Measurements from ENCODE around the gene CRISP3. TPM values are rescaled to one million over a fixed set of nuclear protein-coding genes. Genes with fewer than 3 reads are reported as not detected.

CRISP3 gene
- total RNA-seq, 1 experiment from 2014 or later, result 0.79 TPM

DNA sequence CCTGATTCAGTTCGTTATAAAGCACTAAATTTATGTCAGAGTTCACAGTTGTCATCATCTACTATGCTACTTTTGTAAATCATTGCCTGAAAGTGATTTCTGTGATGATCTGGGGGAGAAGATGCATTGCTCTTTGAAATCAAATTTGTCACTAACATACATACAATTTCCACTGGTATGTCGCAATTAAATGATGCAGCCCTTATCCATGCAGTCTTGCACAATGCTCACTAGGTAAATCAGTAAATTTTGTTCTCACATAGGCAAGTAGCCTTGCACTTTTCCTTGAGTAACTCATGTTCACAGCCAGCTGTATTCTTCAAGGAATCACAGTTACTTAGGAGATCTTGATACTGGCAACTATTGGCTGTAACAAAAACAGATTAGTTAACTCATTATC is 51.7 kb downstream of the CRISP3 start:
- H3K79me2 ChIP-seq (ENCODE audit: low read depth), result no peaks in the 10 kb centered on the region
- BruUV-seq (replicated peaks), result no TSS peak
- no peaks in the 10 kb centered on the region for H3K27me3 ChIP-seq (ENCODE audit: insufficient read depth, low read depth)
- peaks cover 4% of the 10 kb centered on the region; the same call in 1 of the 2 replicates for H3K9me3 ChIP-seq (ENCODE audit: insufficient read depth, low read depth)
- intact Hi-C loops (cut with micrococcal nuclease; ENCODE audit: unreplicated experiment), result no loop called here
- POLR2A ChIA-PET (ENCODE audit: unreplicated experiment), result no interaction called here
- no peak overlapping the region for H3K4me2 ChIP-seq
- no peaks in the 10 kb centered on the region for H3F3A ChIP-seq (ENCODE audit: insufficient read depth, low read depth)
- H3K4me1 ChIP-seq (replicated peaks; ENCODE audit: insufficient read depth), result no peaks in the 10 kb centered on the region
- H4K20me1 ChIP-seq (ENCODE audit: insufficient read depth), result no peaks in the 10 kb centered on the region
- no peaks in the 10 kb centered on the region; the same call in 1 of the 2 replicates for H3K9me2 ChIP-seq (ENCODE audit: insufficient read depth)
- no peaks in the 10 kb centered on the region for H3K36me3 ChIP-seq (ENCODE audit: low read depth)
- TF ChIP-seq, protein P1, sequence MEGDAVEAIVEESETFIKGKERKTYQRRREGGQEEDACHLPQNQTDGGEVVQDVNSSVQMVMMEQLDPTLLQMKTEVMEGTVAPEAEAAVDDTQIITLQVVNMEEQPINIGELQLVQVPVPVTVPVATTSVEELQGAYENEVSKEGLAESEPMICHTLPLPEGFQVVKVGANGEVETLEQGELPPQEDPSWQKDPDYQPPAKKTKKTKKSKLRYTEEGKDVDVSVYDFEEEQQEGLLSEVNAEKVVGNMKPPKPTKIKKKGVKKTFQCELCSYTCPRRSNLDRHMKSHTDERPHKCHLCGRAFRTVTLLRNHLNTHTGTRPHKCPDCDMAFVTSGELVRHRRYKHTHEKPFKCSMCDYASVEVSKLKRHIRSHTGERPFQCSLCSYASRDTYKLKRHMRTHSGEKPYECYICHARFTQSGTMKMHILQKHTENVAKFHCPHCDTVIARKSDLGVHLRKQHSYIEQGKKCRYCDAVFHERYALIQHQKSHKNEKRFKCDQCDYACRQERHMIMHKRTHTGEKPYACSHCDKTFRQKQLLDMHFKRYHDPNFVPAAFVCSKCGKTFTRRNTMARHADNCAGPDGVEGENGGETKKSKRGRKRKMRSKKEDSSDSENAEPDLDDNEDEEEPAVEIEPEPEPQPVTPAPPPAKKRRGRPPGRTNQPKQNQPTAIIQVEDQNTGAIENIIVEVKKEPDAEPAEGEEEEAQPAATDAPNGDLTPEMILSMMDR (conservative IDR thresholded peaks at IDR 0.05), result no peak
- no peak for TF ChIP-seq EZH2 (IDR thresholded peaks at IDR 0.05; ENCODE audit: low read depth)
- CTCF ChIA-PET, result no interaction called here
- H2AFZ ChIP-seq, result no peak overlapping the region
- DNase-seq, result no peak
- H3K4me3 ChIP-seq, result no peak overlapping the region
- H3K27ac ChIP-seq, result no peak overlapping the region

Other genes starting within 250 kb of the CRISP3 start
- not detected in 2 replicates for gene GLYATL3, start 244.5 kb downstream of the CRISP3 start, total RNA-seq (2021)
- 12.3 and 21.9 TPM in 2 replicates for gene C6orf141, start 193.7 kb downstream of the CRISP3 start, total RNA-seq (2021)
- not detected in 2 replicates for gene RHAG, start 107.5 kb downstream of the CRISP3 start, total RNA-seq (2021)
- not detected in 2 replicates for gene CRISP2, start 30.8 kb downstream of the CRISP3 start, total RNA-seq (2021)
- not detected in 2 replicates for gene PGK2, start 42.9 kb upstream of the CRISP3 start, total RNA-seq (2021)
- gene CRISP1, start 122.1 kb upstream of the CRISP3 start, total RNA-seq (2021), result not detected in 2 replicates
- not detected in 2 replicates for gene DEFB114, start 219.8 kb upstream of the CRISP3 start, total RNA-seq (2021)
- gene DEFB113, start 225.2 kb upstream of the CRISP3 start, total RNA-seq (2021), result not detected in 2 replicates